HG02623 (cell line): ENCODE measurements around the gene CD302.
"Not testable (repeated sequence)": the region's sequence is repeated elsewhere in the genome, so short reads cannot be mapped to it uniquely, and the experiment has no call there.

Experiments used
- ATAC-seq: cut with Tn5 transposase; IDR thresholded peaks from one replicate; pipeline ENCODE4 v1.9.1; 2021; ENCODE audit warnings: moderate library complexity; ENCODE audit not compliant: unreplicated experiment

Gene CD302

DNA sequence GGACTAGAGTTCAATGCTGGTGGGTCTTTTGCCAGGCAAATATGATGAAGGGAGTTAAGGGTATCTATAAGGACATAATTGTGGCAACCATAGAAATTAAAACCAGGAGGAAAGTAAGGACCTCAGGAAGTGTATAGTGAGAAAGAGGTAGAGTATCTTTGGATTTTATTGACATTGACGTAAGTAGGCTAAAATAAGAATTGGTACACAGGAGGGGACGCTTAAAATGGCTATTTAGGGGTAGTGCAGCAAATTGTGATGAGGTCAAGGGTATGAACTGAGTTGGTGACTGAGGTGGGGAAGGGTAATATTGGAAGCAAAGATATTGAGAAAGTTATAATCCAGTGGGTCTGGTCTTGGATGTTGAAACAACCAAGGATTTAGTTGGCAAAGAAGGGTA lies 43.0 kb downstream of the CD302 start:
- ATAC-seq: no peak

DNA sequence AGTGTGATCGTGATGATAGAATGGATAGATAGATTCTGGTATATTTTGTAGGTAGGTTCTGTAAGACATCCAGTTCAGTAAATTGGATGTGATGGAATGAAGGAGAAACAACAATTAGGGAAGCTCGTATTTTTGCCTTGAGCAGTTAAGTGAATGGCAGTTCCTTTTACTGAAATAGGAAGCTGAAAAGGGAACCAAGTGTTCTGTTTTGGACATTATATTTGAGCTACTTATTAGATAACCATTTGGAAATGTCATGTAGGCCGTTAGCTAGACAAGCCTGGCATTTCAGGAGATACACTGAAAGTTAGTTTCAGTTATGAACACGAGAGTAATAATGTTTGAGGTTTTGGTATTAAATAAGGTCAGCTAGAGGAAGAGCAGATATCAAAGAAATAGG lies 44.2 kb downstream of the CD302 start:
- ATAC-seq: no peak

DNA sequence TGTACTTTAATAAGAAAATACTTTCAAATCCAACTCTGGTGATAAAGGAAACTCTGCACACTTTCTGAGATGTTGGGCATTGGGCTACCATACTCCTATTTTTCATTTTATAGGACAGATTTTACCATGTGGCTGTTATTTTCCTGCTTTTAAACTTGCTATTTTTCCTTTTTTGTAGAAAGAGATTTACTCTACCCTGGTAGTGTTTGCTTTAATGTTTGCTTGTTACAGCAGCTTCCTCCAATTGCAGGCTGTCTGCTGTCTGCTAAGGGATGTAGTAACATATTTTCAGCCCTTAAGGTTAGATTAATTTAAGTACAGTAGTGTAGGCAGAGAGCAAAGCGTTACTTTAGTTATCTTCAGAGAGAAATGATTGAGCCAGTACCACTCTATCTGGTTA lies 47.1 kb downstream of the CD302 start:
- ATAC-seq: no peak

- no peak for ATAC-seq
Observed at GRCh38 chr2:159748089-159748488, 49.9 kb downstream of the CD302 start.

GRCh38 chr2:159745237-159745636 lies 52.8 kb downstream of the CD302 start:
- ATAC-seq: not testable (repeated sequence)

- no peak for ATAC-seq
Observed at GRCh38 chr2:159744363-159744762, 53.6 kb downstream of the CD302 start.

DNA sequence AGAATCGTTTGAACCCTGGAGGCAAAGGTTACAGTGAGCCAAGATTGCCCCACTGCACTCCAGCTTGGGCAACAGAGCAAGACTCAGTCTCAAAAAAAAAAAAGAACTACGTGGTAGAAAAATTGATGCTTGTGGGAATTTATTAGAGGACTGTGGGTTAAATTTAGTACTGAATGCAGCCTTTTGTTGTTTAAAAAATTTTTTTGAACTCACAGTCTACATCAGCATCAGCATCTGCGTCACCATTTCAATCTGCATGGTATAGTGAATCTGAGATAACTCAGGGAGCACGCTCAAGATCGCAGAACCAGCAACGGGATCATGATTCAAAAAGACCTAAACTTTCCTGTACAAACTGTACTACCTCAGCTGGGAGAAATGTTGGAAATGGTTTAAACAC lies 55.2 kb downstream of the CD302 start:
- no peak for ATAC-seq

DNA sequence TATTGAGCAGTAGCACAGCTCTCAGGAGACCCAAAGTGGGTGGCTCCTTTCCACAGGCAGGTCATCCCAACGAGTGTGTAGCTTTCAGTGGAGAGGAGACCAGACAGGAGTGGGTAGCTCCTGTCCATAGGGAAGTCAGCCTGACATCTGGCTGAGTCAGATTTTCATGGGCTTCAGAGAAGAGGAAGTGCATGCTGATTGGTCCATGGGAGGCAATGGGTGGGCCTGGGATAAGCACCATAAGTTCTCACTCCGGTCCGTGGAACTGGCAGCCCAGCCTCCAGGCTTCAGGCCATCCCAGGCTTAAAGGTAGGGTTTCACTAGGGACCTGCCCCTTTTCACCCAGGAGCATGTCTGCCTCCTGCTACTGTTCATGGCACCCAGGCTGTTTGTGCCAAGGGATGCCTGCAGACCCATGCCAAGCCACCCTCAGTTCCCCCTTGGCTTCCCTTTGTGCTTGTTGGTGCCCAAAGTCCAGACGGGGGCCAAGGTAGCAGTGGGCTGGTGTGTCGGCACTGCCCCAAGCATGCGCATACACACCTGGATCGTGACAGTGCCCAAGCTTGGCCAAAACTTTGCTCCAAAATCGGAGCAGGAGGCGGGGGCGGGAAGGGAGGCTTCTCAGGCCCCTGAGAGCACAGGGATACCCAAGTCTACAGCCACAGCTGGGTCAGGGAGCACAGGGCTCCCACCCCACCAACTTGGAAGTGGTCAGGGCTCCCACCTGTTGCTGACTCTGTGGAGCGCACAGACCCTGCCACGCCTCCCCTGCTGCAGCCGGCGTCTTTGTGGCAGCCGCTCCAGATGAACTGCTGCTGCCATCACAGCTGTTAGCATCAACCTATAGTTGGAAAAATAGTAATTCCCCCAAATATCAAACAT lies 59.3 kb downstream of the CD302 start:
- ATAC-seq: no peak

DNA sequence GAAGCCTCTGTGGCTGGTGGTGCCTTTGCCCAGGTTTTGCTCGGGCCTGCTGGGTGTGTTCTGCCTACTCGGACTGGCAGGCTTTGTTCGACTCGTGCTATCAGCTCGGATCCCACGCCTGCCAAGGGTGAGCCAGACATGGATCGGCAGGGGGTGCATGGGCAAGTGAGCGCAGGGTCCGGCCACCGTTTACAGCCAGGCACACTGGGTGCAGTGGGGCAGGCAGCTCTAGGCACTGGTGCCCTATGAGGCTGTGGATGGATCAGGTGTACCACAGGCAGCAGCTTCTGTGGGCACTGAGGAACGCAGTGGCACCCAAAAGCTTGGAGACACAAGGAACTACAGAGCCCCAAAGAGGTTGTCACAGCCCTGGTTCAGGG lies 60.1 kb downstream of the CD302 start:
- ATAC-seq: no peak

DNA sequence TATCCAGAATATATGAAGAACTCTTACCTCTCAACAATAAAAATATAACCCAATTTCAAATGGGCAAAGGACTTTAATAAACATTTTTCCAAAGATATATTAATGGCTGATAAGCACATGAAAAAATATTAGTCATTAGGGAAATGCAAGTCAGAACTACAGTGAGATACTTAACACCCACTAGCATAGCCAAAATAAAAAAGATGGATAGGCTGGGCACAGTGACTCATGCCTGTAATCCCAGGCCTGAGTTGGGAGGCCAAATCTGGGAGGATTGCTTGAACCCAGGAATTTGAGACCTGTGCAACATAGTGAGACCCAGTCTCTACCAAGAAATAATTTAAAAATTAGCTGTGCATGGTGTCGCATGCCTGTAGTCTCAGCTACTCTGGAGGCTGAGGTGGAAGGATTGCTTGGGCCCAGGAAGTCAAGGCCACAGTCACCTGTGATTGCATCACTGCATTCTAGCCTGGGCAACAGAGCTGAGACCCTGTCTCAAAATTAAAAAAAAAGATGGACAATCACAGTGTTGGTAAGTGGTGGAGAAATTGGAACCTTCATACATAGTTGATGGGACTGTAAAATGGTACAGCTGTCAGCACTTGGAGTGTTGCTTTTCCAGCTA lies 60.6 kb downstream of the CD302 start:
- ATAC-seq: no peak

- no peak for ATAC-seq
Observed at GRCh38 chr2:159736048-159736447, 62.0 kb downstream of the CD302 start.

DNA sequence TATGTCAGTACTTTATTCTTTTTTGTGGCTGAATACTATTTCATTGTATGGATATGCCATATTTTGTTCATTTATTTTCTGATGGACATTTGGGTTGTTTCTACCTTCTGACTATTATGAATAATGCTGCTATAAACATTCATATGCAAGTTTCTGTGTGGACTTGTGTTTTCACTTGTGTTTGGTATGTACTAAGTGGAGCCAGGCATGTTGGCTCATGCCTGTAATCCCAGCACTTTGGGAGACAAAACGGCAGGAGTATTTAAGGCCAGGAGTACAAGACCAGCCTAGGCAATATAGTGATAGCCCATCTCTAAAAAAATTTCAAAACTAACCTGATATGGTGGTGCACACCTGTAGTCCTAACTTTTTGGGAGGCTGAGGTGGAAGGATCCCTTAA lies 62.4 kb downstream of the CD302 start:
- ATAC-seq: no peak

GRCh38 chr2:159728629-159729028 lies 69.4 kb downstream of the CD302 start:
- no peak for ATAC-seq

- no peak for ATAC-seq
Observed at GRCh38 chr2:159725713-159726112, 72.3 kb downstream of the CD302 start.

DNA sequence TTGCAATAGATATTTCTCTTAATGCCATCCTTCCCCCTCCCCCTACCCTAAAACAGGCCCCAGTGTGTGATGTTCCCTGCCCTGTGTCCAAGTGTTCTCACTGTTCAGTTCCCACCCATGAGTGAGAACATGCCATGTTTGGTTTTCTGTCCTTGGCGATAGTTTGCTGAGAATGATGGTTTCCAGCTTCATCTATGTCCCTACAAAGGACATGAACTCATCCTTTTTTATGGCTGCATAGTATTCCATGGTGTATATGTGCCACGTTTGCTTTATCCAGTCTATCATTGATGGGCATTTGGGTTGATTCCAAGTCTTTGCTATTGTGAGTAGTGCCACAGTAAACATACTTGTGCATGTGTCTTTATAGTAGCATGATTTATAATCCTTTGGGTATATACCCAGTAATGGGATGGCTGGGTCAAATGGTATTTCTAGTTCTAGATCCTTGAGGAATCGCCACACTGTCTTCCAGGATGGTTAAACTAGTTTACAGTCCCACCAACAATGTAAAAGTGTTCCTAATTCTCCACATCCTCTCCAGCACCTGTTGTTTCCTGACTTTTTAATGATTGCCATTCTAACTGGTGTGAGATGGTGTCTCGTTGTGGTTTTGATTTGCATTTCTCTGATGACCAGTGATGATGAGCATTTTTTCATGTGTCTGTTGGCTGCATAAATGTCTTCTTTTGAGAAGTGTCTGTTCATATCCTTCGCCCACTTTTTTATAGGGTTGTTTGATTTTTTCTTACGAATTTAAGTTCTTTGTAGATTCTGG lies 73.0 kb downstream of the CD302 start:
- ATAC-seq: not testable (repeated sequence)

- no peak for ATAC-seq
Observed at GRCh38 chr2:159722580-159722979, 75.4 kb downstream of the CD302 start.

DNA sequence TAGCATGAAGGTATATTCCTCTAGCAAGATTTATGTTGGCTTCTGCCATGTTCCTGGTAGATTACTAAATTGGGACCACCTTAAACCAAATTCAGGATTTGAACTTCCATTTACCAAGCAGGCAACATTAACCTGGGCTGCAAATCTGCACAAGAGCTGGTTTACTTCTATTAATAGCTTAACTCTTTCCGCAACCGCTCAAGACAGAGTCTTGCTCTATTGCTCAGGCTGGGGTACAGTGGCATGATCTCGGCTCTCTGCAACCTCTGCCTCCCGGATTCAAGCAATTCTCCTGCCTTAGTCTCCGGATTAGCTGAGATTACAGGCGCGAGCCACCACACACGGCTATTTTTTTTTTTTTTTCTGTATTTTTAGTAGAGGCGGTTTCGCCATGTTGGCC lies 77.3 kb downstream of the CD302 start:
- no peak for ATAC-seq
